ENCODE data around the gene F10. TPM values are rescaled to one million over a fixed set of nuclear protein-coding genes. Genes with fewer than 3 reads are reported as not detected.

The F10 gene
- polyA plus RNA-seq, 10 donors, result 10.8 to 30.6 (median 19.8) TPM

- DNase-seq, result no peak
These were observed 37.6 kb upstream of the F10 start for GRCh38 chr13:113084943-113085540.

GRCh38 chr13:113086031-113086750 lies 36.4 kb upstream of the F10 start:
- DNase-seq, result no peak

DNA sequence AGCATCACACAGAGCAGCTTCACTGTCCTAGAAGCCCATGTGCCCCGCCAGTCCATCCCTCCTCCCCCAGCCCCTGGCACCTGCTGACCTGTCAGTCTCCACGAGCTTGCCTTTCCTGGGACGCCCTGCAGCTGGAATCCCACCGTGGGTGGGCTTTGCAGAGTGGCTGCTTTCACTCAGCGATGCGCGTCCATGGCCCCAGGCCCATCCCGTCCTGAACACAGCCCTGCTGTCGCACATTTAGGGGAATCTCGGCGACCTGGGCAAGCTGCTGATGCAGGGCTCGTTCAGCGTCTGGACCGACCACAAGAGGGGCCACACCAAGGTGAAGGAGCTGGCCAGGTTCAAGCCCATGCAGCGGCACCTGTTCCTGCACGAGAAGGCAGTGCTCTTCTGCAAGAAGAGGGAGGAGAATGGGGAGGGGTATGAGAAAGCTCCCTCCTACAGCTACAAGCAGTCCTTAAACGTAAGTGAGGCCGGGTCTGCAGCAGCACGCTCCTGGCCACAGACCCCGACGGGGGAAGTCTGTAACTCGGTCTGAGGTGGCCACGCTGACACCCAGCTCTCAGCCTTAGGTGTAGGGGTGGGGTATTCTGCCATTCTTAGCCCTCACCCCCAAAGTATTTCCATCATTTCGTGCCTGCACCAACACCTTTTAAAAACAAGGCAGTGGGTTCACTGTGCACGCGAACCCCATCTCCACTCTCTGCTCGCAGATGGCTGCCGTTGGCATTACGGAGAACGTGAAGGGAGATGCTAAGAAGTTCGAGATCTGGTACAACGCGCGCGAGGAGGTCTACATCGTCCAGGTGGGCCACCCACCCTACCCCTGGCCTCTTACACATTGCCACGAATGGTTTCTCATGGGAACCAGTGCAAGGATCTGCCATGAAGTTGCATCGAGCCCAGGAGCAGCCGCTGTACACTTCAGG lies 35.3 kb upstream of the F10 start:
- DNase-seq, result no peak

- no peak for DNase-seq
These were observed 34.5 kb upstream of the F10 start for GRCh38 chr13:113087923-113088690.

GRCh38 chr13:113088691-113089020 lies 33.9 kb upstream of the F10 start:
- no peak for DNase-seq

DNA sequence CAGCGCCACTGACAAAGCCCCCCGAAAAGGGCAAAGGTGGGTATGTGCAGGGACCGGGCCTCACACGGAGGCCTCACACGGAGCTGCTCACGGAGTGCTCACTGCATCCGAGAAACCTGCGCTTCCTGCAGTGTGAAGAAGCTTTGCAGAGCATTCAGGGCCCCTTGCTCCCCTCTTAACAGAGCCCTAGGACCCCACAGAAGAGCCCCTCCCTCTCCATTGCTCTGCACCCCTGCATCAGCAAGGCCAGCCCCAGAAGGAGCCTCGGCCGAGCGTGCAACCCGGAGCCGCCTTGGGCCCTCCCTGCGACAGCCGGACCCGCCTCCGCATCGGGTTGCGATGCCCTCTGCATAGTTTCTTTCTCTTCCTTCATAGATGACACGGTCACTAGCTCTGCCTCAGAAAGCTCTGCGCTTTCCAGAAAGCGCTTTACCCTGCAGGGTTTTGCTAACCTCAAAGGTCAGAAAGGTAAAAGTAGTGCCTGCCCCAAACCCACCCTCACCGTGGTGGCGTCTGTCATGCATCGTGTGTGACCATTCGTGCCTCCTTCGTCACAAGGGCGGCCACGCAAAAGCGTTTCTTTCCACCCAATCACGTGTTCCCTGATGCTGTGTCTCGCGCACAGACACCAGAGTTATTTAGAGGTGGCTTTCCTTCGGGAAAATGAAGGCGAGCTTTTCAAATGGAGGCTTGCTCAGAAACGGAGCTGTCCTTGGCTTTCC lies 32.7 kb upstream of the F10 start:
- DNase-seq, result no peak

- DNase-seq, result no peak
These were observed 32.2 kb upstream of the F10 start for GRCh38 chr13:113090415-113090770.

- DNase-seq, result no peak
These were observed 31.8 kb upstream of the F10 start for GRCh38 chr13:113090806-113091205.

DNA sequence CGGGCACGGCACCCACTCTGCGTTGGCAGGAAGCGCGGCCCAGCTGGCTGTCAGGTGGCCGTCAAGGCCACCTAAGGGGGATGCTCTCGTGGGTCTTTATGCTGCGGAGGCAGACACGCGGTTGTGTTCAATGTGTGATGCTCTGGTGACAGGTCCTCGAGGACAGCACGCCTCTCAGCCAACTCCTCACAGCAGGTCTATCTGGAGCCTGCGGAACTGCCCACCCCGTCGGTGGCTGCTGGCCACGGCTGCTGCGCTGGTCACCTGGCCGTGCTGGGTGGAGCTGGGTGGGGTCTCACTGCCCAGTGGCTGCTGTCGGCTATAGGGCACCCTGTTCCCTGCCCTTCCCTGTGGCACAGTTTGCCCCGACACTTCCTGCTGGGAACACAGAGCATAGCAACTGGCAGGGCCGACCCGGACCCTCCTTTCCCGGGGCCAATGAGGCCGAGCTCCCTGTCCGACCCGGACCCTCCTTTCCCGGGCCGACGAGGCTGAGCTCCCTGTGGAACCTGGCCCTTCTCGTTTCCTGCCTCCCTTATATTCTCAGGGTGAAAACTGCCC lies 31.3 kb upstream of the F10 start:
- no peak for DNase-seq

- DNase-seq, result no peak
These were observed 30.5 kb upstream of the F10 start for GRCh38 chr13:113091891-113092775.

- DNase-seq, result no peak
These were observed 29.6 kb upstream of the F10 start for GRCh38 chr13:113092776-113093579.

- no peak for DNase-seq
These were observed 28.8 kb upstream of the F10 start for GRCh38 chr13:113093580-113094409.

DNA sequence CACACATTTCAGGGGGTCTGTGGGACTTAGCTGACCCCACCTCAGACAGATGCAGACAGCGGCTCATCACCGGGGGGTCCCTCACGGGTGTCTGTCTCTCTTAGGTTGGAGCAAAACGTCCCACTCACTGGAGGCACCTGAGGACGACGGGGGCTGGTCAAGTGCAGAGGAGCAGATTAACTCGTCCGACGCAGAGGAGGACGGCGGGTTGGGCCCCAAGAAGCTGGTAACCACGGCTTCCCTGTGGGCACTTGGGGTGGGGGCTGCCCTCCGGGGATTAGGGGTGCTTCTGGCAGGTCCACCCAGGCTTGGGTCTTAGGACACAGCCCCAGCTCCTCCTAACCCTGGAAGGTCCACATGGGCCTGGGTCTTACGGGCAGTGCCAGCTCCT lies 28.2 kb upstream of the F10 start:
- no peak for DNase-seq

DNA sequence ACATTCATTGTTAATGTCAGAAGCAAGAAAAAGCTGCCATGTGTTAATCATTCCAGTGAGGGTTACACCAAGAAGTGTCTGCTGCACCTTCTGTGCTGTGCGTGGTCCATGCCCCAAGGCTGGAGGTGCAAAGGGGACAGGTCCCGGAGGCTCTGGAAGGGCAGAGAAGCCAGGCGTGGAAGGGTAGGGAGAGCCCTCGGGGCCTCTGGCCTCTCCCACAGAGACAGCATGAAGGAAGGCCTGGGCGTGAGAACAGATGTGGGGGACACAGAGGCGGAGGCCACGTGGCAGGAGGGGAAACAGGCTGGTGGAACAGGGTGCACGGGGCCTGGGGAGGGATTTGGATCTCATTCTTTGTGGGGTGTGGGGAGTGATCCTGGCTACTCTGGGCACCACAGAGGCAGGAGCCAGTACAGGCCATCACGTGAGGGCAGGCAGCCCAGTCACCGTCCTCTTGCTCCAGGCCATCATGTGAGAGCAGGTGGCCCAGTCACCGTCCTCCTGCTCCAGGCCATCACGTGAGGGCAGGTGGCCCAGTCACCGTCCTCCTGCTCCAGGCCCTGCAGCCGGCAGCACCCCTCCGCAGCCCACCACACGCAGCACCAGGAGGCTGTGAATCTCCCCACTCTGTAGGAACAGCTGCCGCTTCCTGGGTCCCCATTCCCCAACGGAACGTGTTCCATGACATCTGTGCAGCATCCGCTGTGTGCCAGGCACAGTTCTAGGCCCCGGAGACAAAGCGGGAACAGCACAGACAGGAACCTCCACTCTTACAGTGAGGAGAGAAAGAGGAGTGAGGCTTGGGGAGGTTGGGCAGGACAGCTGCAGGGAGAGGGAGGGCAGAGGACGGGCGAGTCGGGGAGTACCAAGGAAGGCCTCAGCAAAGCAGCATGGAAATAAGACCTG lies 27.2 kb upstream of the F10 start:
- no peak for DNase-seq

- DNase-seq, result no peak
These were observed 26.4 kb upstream of the F10 start for GRCh38 chr13:113096052-113096744.

DNA sequence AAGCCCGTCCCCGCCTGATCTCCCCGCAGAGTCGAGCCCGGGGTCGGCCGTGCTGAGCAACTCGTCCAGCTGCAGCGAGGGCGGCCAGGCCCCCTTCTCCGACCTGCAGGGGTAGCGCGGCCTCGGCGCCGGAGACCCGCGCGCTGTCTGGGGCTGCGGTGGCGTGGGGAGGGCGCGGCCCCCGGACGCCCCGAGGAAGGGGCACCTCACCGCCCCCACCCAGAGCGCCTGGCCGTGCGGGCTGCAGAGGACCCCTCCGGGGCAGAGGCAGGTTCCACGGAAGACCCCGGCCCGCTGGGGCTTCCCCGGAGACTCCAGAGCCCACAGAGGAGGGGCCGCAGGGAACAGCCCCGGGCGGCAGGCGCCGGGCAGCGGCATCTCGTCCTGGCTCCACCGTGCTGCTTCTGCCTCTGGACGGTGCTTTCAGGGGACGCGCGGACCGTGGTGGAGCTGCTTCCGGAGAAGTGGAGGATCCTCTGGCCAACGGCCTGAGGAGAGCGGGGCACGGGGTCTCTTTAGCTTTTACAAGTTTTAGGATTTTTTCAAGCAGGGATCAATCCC lies 25.8 kb upstream of the F10 start:
- DNase-seq, result no peak
